ENCODE measurements around the gene SDSL. TPM values are rescaled to one million over a fixed set of nuclear protein-coding genes. Genes with fewer than 3 reads are reported as not detected.

The SDSL gene
- total and polyA plus RNA-seq, 2 of the 4 experiments (the other 2 are of a cell fraction) = 6.3 to 10.9 TPM

DNA sequence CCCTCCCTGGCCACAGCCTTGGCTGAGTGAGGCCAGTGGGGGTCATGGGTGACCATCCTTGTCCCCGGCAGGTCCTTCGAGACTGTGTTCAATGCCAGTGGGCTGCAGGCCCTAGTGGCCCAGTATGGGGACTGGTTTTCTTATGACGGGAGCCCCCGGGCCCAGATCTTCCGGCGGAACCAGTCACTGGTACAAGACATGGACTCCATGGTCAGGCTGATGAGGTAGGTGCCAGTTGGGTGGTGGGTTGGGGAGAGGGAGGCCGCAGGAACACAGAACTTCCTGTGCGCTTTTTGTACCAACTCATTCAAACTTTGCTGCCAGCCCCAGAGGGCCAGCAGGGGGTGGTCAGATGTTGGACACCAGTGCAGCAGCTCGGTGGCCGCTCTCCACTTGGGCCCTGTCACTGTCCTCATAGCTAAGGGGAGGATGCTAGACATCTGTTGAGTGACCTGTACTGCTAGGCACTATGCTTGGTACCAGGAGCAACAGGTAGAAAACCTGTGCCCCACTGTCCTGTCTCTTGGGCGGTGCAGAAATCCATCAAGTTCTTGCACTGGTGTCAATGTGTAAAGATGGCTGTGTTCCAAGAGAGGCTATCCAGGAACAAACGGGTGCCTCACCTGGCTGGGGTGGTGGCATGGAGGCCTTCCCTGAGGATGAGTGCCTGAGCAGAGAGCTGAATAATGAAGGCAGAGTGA, 35.2 kb upstream of the SDSL start:
- Histone ChIP-seq H2AFZ (replicated peaks; ENCODE audit: low read length, poor library complexity) (no peak overlapping the region), H3K14ac (replicated peaks; ENCODE audit: low read depth, low read length) (no peak overlapping the region), H3K36me3 (ENCODE audit: control insufficient read depth, insufficient read depth, low read length) (peaks cover 28% of the 10 kb centered on the region), H2AK9ac (replicated peaks; ENCODE audit: low read depth, low read length, poor library complexity) (no peak overlapping the region), H4K20me1 (ENCODE audit: insufficient read depth, low read length) (no peaks in the 10 kb centered on the region), H4K8ac (ENCODE audit: low read depth in 2 of 2, low read length in 2 of 2) (no peak overlapping the region), H3K4me1 (ENCODE audit: control insufficient read depth, insufficient read depth, low read length) (no peaks in the 10 kb centered on the region), H3K4me2 (ENCODE audit: low read depth, low read length) (no peak overlapping the region), H4K91ac (ENCODE audit: insufficient read depth, low read depth, low read length) (no peak overlapping the region), H3K9me1 (ENCODE audit: insufficient read depth, low read length) (no peaks in the 10 kb centered on the region; the same call in 1 of the 2 replicates), H3K23ac (ENCODE audit: low read depth, low read length) (no peak overlapping the region), H3K56ac (ENCODE audit: extremely low read depth, insufficient read depth, low read length) (no peak overlapping the region), H2AK5ac (ENCODE audit: low read depth, low read length) (no peak overlapping the region), H2BK120ac (ENCODE audit: low read depth, low read length) (no peak overlapping the region), H2BK15ac (ENCODE audit: low read depth, low read length) (no peak overlapping the region), H3K27ac (ENCODE audit: insufficient read depth, low read length) (no peak overlapping the region), H3K79me1 (ENCODE audit: low read depth in 1 of 2, low read length in 2 of 2) (no peaks in the 10 kb centered on the region), H3K9ac (ENCODE audit: low read depth, low read length) (no peak overlapping the region), H3K27me3 (ENCODE audit: control insufficient read depth, insufficient read depth, low read length) (no peaks in the 10 kb centered on the region), H4K5ac (ENCODE audit: low read depth, low read length) (no peak overlapping the region), H3K9me3 (ENCODE audit: control insufficient read depth, insufficient read depth, low read length) (no peaks in the 10 kb centered on the region), H3K18ac (ENCODE audit: low read depth, low read length) (no peak overlapping the region), H2BK20ac (ENCODE audit: low read depth, low read length) (no peak overlapping the region), H2BK5ac (ENCODE audit: low read depth, low read length, poor library complexity, severe bottlenecking) (no peak overlapping the region), H3K4me3 (ENCODE audit: insufficient read depth, low read depth, low read length) (no peak overlapping the region), H3K4ac (ENCODE audit: low read depth, low read length) (no peak overlapping the region)
- dilution Hi-C loops (cut with HindIII; ENCODE audit: low sequenced_read_pairs, unreplicated experiment) (no loop called here), in situ Hi-C loops (cut with MboI; ENCODE audit: low sequenced_read_pairs) (no loop called here), intact Hi-C loops (cut with micrococcal nuclease) (no loop called here)
- no peak for TF ChIP-seq RCOR1 (IDR thresholded peaks at IDR 0.05; ENCODE audit: insufficient replicate concordance, low read length)
- TF ChIP-seq, protein P1, sequence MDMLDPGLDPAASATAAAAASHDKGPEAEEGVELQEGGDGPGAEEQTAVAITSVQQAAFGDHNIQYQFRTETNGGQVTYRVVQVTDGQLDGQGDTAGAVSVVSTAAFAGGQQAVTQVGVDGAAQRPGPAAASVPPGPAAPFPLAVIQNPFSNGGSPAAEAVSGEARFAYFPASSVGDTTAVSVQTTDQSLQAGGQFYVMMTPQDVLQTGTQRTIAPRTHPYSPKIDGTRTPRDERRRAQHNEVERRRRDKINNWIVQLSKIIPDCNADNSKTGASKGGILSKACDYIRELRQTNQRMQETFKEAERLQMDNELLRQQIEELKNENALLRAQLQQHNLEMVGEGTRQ (IDR thresholded peaks at IDR 0.05; ENCODE audit: low read depth, low read length) = no peak
- TF ChIP-seq CEBPB (IDR thresholded peaks at IDR 0.05; ENCODE audit: low read depth, low read length) = no peak
- TF ChIP-seq MAFK (IDR thresholded peaks at IDR 0.05; ENCODE audit: low read depth, low read length) = no peak
- TF ChIP-seq RAD21 (IDR thresholded peaks at IDR 0.05; ENCODE audit: low read length) = no peak
- no peak for TF ChIP-seq BHLHE40 (IDR thresholded peaks at IDR 0.05; ENCODE audit: low read depth, low read length)
- no peak for TF ChIP-seq NFE2L2 (IDR thresholded peaks at IDR 0.05; ENCODE audit: low read depth, low read length)
- TF ChIP-seq, protein P2, sequence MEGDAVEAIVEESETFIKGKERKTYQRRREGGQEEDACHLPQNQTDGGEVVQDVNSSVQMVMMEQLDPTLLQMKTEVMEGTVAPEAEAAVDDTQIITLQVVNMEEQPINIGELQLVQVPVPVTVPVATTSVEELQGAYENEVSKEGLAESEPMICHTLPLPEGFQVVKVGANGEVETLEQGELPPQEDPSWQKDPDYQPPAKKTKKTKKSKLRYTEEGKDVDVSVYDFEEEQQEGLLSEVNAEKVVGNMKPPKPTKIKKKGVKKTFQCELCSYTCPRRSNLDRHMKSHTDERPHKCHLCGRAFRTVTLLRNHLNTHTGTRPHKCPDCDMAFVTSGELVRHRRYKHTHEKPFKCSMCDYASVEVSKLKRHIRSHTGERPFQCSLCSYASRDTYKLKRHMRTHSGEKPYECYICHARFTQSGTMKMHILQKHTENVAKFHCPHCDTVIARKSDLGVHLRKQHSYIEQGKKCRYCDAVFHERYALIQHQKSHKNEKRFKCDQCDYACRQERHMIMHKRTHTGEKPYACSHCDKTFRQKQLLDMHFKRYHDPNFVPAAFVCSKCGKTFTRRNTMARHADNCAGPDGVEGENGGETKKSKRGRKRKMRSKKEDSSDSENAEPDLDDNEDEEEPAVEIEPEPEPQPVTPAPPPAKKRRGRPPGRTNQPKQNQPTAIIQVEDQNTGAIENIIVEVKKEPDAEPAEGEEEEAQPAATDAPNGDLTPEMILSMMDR (conservative IDR thresholded peaks at IDR 0.05; ENCODE audit: low read depth, low read length) = no peak
- no peak for TF ChIP-seq CHD1 (IDR thresholded peaks at IDR 0.05; ENCODE audit: low read depth, low read length)
- no peak for TF ChIP-seq FOS (IDR thresholded peaks at IDR 0.05; ENCODE audit: low read depth, low read length)
- TF ChIP-seq MXI1 (IDR thresholded peaks at IDR 0.05; ENCODE audit: borderline replicate concordance, low read depth, low read length) = no peak
- TF ChIP-seq, protein P3, sequence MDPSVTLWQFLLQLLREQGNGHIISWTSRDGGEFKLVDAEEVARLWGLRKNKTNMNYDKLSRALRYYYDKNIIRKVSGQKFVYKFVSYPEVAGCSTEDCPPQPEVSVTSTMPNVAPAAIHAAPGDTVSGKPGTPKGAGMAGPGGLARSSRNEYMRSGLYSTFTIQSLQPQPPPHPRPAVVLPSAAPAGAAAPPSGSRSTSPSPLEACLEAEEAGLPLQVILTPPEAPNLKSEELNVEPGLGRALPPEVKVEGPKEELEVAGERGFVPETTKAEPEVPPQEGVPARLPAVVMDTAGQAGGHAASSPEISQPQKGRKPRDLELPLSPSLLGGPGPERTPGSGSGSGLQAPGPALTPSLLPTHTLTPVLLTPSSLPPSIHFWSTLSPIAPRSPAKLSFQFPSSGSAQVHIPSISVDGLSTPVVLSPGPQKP (IDR thresholded peaks at IDR 0.05; ENCODE audit: borderline replicate concordance, low read depth, low read length) = no peak
- no peak for TF ChIP-seq MAZ (IDR thresholded peaks at IDR 0.05; ENCODE audit: borderline replicate concordance, low read depth, low read length)
- TF ChIP-seq POLR2A (IDR thresholded peaks at IDR 0.05; ENCODE audit: low read depth, low read length) = no peak
- no peak for TF ChIP-seq RFX5 (IDR thresholded peaks at IDR 0.05; ENCODE audit: low read depth, low read length)
- CTCF ChIA-PET = no interaction called here
- DNase-seq (no peak), ATAC-seq (ENCODE audit: low read depth) (no peak)
- POLR2A ChIA-PET (ENCODE audit: unreplicated experiment) = no interaction called here
- no TSS peak for BruUV-seq (replicated peaks)
- 94% methylated on average over 9 of the region's 12 CpGs; no CpG with 5 or more reads in 1 of the 2 experiments for WGBS, 2 experiments (ENCODE audit: extremely low coverage in 2 of 2, insufficient read length in 1 of 2)
